HG02798 (cell line): Measurements from ENCODE around the gene IL16.

ENCODE experiments used
- ATAC-seq: cut with Tn5 transposase; IDR thresholded peaks from one replicate; pipeline ENCODE4 v1.9.1; 2021; ENCODE audit warnings: mild to moderate bottlenecking; ENCODE audit not compliant: unreplicated experiment, poor library complexity

IL16 gene

DNA sequence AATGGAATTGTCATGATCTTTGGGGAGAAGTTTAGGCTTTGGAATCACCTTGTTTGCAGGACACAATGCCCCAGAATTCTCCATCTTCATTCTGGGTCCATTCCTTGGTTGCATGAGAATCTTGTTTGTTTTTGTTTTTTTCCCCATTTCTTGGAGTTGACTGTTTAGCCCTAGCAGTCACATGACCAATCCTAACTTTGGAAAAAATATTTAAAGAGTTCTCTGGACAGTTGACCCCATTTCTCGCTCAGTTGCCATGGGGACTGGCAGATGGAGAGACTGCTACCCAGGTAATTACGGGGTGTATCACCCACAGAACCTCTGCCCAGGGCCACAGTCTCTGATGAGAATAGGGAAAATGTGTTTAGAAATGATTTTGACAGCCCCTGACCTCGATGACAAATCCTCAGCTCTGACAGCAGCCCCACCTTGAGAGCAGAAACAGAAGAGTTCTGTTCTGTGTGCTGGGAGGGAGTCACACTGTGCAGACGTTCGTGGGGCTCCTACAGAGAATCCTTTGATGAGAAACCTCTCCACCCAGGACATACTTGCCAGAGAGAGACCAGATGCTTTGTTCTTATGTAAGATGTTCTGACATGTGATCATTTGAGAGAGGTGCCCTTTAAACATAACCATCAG lies 57.7 kb downstream of the IL16 start:
- ATAC-seq: no peak

DNA sequence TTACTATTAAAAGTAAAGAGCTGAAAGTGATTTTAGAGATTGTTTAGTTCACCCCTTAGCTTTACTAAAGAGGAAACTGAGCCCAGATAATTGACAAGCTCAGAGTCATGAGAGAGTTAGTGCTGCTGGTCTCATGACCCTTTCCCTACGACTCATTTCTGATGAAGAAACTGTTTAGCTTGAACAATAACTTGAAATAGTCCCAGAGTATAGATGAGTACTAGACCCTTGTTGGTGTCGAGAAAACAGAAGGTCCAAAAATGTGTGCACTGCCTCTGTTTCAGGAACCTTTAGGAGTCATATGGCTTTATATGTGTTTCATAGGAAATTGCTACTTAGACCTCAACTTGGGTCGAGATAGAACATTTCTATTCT lies 58.2 kb downstream of the IL16 start:
- no peak for ATAC-seq

DNA sequence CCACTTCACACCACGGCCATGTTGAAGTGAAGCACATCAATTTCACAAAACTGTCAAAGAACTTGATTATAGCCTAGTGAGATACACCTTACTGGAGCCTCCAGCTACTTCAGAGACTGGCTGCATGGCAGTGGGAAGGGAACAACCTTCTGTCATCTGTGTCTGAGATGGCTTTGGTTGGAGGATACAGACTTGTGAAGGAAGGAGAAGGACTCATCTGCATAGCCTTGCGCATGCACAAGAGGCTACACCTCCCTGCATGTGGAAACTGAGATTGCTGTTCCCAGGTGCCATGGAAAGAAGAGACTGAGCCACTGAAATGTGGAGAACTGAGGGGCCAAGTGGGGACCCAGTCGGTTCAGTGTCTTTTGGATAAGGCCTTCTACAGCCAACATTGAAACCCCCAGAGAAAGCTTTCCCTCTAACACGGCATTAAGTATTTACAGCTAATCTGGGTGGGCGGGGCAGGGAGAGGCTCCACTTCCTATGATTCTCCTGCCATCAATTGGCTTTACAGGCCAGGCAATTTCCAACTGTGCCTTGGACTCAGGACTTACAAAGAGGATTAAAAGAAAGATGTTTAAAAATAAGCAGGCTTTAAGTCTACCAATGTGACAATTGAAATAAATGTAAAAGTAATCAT lies 58.8 kb downstream of the IL16 start:
- no peak for ATAC-seq

DNA sequence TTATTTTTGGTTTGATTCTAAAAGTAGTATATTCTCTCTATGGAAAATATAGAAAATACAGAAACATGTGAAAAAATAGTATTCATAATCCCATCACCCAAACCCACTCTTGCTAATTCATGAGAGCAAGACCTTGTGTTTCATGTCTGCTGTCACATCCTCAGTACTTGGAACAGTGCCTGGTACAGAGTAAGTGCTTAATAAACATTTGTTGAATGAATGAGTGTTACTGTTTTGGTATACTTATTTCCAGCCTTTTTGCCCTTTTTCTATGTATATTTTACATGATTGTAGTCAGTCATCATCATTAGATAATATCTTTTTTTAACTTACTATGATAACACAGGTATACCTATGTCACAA lies 59.3 kb downstream of the IL16 start:
- ATAC-seq: no peak

DNA sequence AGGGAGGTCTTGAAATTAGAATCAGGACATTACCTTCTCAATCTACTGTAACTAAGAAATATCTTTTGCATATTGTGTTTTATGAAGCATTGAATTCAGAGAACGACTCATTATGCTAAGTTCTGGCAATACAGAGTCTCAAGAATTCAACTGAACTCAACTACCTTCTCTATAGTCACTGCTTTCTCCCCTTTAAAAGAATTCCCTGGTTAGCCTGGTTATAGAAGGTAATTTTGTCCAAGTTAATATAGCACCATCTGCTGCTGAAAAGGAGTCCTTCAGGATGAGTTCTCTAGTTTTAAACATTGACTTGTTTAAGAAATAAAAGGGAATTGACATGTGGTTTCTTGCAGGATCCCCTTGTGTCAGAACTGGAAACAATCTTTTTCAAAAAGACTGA lies 60.2 kb downstream of the IL16 start:
- ATAC-seq: no peak

DNA sequence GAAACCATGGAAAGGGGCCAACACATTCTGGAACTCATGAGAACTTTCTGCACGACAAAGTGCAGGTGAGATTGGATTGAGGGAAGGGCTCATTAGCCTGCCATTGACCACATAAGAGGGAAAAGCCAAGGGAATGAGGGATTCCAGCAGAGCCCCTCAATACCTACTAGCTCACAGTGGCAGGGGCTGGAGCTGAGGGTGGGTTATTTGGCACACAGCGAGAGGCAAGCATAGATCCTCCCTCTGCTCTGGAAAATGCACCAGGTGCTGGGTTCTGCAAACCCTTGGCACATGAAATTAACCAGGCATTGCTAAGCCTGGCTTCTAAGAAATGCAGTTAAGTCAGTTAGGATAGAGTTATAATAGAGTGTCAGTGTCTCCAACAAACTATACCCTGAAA lies 60.8 kb downstream of the IL16 start:
- no peak for ATAC-seq

DNA sequence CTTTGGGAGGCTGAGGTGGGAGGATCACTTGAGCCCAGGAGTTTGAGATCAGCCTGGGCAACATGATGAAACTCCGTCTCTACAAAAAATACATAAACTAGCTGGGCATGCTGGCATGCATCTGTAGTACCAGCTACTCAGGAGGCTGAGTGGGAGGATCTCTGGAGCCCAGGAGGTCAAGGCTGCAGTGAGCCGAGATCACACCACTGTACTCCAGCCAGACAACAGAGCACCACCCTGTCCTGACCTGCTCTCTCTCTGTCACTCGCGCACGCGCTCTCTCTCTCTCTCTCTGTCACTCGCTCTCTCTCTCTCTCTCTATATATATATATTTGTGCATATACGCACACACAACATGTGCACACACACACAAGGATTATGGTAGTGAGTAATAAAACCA lies 61.8 kb downstream of the IL16 start:
- no peak for ATAC-seq

DNA sequence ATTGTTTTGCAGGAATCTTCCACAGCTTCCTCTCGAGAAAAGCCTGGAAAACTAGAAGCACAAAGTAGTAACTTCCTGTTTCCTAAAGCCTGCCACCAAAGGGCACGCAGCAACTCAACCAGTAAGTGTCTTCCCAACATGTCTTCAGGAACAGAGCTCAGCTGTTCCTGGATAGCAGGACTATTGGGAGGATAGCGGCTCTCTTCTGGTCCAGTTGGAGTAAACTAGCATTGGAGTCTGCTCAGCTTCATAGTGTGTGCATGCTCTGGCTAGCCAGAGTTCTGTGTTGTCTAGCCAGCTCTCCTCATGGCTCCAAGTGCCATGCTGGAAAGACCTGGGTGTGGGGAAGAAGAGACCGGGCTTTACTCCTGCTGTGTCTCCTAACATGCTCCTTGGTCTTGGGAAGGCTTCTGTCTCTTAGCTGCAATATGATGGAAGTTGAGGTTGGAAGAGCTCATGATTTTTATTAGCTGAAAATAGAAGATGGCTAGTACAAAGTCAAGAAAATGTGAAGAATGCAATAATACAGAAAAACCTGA lies 63.1 kb downstream of the IL16 start:
- ATAC-seq: no peak

DNA sequence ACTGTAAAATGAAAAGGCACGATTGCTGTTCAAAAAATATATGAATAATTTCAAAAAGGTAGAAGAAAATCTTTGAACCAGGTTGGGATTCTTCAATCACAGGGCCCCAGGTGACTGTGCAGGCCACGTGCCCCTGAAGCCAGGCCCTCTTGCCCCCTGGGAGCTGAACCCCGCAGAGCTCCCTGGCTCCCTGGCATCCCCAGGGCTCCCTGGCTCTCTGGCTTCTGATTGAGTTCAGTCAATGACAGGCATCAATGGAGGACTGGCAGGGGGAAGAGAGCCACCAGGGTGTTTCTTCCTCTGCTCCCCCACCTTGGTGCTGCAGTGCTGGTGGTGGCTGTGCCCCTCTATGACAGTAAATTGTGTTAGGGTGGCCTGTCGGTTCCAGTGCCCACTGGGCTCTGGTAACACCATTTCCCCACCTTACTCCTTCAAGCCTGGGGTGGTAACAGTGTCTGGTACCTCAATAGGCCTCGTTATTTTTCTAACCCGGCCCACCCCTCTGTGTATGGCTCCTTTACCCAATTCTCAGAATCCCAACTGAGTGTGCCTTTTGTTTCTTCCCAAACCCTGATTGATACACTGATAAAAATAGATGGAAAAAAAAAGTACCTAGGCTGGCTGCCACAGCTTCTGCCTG lies 64.6 kb downstream of the IL16 start:
- ATAC-seq: no peak

DNA sequence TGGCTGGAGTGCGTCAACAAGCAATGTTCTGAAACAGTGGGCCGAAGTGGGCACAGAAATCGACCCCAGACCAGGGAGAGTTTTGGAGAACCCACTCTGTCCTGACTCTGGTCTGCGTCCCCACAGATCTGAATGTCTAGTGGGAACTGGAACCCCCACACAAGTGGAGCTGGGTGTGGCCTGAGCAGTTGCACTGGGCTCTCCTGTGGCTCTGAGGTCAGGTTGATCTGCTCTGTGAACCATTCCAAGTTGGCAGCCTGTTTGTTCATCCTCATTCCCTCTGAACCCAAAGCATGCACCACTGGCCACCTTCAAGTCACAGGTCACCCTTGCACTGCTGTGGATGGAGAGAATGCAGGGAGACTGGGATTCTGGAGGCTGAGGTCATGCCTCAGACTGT lies 66.8 kb downstream of the IL16 start:
- ATAC-seq: no peak

DNA sequence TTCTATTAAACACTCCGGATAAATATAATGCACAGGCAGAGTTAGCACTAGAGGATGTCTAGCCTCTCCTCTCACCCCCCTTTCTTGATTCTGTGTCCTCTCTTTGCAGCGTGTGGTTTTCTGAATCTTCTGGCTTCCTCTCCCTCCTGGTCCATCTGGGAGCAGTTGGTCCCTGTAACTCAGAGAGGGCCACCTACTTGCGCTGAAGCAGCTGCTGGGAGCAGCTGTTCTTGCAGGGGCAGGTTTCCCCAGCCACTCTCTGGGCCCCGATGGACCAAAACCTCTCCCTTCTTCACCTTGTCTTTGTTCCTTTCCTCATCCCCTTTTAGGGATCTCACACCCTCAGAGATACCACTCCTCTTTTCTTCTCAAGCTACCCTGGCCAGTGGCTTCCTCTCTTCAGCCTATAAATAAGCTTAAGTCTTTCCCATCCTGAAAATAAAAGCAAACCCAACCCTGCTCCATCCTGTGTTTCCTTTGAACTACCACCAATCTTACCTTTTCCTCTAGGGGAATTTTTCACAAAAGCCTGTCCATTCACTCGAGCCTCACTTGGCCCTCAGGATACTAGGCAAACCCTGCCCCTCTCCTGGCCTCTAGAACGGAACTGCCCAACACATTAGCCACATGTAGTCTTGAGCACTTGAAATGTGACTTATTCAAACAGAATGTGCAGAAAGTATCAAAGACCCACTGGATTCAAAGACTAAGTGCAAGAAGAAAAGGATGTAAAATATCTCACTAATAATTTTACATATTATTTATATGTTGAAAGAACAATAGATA lies 67.6 kb downstream of the IL16 start:
- ATAC-seq: no peak

DNA sequence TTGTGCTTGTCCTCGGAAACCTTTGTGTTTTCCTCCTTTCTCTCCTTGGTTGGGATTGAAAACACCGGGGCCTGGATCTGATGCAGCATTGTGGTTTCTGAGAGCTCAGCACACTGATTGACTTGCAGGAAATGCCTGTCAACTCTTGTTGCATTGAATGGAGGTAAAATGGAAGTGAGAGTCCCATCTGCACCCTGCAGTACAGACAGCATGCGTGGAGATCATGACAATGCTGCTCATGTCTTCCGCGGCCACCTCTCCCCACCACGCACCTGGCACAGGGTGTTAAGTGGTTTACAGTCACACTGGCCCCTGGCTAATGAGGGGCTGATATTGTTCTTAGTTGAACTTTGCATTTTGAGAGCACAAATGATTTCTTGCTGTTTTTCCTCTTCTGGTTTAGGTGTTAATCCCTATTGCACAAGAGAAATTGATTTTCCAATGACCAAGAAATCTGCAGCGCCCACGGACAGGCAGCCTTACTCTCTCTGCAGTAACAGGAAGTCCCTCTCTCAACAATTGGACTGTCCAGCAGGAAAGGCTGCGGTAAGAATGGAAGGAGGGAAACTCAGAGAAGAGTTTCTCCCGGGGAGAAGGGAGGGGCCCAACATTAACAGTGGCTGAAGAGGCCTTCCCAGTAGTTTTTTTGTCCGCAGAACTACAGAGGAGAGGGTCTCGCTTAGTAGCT lies 68.7 kb downstream of the IL16 start:
- peak; percentile 40 for ATAC-seq

DNA sequence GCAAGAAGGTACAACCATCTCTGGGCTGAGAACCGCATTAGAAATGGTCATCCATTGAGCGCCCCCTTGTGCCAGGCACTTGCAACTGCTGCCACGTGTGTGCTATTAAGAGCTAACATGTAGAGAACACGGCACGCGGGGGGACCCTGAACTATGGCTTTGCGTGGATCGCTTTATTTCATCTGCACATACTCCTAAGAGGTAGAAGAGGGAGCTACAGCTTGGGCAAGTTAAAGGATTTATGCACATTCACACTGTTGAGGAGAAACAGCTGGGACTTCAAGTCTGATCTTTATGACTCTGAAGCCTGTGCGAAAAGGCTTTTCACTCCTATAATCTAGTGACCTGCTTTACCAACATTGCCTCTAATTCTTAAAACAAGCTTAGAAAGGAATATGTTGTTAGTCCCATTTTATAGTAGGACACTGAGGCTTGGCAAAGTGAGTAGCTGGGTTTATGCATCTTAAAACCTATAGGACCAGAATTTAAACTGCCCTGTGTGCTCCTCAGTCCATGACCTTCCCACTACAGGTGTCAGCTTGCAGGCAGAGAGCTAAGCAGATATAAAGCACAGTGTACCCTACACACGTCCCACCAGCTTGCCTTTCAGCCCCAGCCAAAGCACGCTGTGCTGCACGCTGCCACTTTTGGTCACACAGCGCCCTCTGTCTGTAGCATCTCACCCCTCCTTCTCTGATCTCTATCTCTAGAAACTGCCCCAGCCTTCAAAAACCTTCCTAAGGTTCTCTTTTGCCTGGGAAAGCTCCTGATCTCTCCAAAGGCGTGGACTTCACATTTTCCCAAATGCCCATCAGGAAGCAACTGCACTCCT lies 69.5 kb downstream of the IL16 start:
- ATAC-seq: peak; percentile 75

DNA sequence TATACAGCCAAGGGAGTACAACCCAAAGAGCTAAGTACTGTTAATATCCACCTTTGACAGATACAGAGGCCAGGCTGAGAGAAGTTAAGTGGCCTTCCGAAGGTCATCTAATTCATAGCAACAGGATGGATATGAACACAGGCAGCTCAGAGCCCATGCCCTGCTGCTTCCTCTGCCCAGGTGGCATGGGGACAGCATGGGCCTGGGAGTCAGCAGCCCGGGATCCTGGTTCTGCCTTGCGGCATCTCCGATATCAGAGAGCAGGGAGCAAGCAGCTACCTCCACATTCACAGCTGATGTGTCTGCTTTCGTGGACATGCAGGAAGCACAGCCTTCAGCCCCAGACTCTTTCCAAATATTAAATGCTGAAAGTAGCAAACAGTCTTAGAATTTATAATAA lies 71.7 kb downstream of the IL16 start:
- no peak for ATAC-seq

DNA sequence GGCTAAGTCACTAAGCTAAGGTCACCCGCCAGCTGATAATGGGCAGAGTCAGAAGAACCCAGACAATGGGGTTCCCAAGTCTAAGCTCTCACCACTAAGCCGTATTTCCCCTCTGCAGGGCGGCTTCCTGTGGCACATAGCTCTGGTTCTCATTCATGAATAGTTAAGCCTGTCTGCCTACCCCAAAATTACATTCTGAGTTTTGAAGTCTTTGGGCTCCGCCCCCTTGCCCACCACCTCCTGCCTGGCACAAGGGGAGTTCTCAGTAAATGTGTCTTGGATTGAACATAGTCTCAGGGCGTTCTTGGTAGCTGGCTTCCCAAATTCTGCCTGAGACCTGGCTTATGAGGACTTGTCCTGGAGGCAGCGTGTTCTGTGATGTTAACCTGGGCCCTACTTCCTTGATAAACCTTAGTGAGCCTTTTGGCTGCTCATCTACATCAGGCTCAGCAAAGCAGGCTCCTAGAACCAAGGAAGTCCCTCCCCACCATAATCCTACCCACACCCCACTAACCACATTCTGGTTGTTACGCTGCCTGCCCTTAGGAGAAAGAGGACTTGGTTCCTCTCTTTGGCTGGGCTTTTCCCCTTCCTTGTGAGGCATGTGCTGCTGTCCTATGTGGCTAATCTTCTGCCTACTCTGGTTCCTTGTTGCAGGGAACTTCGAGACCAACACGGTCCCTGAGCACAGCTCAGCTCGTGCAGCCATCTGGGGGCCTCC lies 72.4 kb downstream of the IL16 start:
- no peak for ATAC-seq

DNA sequence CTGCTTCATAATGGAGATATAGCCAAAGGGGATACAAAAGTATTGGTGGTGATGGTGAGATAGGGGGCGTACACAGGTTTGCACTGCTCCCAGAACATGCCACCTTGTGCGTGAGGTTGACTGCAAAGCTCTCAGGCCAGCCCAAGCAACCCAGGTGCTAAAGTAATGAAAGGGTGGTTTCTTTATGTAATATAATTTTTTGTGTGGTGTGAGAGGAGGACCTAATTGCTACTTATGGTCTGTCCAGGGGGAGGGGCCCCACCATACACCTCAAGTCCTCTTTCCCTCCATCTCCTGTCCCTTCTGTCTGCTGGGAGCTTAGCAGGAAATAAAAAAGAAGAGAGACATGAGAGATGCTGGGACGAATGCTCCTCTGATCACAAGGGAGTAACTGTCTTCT lies 73.5 kb downstream of the IL16 start:
- no peak for ATAC-seq

DNA sequence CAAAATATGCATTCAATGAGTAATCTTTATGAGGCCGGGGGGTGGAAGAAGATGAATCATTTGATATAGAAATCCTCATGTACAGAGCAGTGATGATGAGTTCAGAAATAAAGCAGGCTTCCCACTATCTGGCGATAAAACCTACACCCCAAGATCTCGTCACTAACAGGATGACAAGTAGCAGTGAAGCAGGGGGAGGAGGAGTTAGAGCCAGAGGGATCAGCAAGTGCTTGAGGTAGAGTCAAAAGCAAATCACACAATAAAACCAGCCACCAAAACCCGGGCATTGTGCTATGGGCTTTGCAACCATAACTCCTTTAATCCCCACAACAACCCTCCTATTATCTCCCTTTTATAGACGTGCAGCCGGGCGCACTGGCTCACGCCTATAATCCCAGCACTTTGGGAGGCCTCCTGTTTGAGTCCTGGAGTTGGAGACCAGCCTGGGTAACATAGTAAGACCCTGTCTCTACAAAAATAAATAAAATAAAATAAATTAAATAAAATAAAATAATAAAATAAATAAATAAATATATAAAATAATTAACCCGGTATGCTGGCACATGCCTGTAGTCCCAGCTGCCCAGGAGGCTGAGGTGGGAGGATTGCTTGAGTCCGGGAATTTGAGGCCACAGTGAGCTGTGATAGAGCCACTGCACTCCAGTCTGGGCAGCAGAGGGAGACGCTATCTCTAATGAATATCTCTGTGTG lies 74.3 kb downstream of the IL16 start:
- ATAC-seq: no peak
